ENCODE results near the gene PTPRN2.

DNA sequence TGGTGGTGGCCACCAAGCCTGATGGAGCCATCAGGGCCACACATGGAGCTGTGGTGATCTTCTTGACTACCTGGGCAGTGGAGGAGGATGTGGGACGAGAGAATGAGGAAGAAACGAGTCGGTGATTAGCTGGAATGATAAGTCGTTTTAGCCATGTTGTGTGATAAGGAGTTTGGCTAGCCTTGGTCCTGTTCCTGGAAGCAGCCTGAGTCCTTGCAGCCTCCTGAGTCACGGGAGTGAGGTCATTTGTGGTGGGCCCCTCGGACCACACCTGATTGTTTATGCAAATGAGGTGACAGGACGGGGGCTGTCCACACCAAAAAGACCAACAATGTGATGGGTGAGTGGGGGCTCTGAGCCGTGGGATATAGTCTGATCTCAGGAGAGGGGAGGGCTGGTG lies 554.4 kb downstream of the PTPRN2 start:
- TF ChIP-seq RAD51 (IDR thresholded peaks at IDR 0.05; ENCODE audit: borderline replicate concordance), result no peak
- TF ChIP-seq, protein P1, sequence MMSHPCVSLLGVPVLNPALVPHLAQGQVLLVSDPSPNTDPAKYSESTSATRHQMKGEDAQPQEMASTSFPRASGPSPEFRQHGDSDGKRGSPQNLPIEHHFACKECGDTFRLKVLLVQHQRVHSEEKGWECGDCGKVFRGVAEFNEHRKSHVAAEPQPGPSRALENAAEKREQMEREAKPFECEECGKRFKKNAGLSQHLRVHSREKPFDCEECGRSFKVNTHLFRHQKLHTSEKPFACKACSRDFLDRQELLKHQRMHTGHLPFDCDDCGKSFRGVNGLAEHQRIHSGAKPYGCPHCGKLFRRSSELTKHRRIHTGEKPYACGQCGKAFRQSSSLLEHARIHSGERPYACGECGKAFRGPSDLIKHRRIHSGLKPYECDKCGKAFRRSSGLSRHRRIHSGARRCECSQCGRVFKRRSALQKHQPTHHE (CRISPR knock-in tag; IDR thresholded peaks at IDR 0.05; ENCODE audit: borderline replicate concordance), result no peak
- no peak for TF ChIP-seq CEBPB (IDR thresholded peaks at IDR 0.05; ENCODE audit: borderline replicate concordance, low read depth, low read length)
- TF ChIP-seq, protein P2, sequence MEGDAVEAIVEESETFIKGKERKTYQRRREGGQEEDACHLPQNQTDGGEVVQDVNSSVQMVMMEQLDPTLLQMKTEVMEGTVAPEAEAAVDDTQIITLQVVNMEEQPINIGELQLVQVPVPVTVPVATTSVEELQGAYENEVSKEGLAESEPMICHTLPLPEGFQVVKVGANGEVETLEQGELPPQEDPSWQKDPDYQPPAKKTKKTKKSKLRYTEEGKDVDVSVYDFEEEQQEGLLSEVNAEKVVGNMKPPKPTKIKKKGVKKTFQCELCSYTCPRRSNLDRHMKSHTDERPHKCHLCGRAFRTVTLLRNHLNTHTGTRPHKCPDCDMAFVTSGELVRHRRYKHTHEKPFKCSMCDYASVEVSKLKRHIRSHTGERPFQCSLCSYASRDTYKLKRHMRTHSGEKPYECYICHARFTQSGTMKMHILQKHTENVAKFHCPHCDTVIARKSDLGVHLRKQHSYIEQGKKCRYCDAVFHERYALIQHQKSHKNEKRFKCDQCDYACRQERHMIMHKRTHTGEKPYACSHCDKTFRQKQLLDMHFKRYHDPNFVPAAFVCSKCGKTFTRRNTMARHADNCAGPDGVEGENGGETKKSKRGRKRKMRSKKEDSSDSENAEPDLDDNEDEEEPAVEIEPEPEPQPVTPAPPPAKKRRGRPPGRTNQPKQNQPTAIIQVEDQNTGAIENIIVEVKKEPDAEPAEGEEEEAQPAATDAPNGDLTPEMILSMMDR (CRISPR knock-in tag; IDR thresholded peaks at IDR 0.05), result no peak
- no peak for TF ChIP-seq ELF4 (CRISPR knock-in tag; IDR thresholded peaks at IDR 0.05; ENCODE audit: borderline replicate concordance)
- TF ChIP-seq, protein P3, sequence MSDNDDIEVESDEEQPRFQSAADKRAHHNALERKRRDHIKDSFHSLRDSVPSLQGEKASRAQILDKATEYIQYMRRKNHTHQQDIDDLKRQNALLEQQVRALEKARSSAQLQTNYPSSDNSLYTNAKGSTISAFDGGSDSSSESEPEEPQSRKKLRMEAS (IDR thresholded peaks at IDR 0.05), result no peak
- TF ChIP-seq SP1 (IDR thresholded peaks at IDR 0.05), result no peak
- no peak for TF ChIP-seq SP1 (CRISPR knock-in tag; IDR thresholded peaks at IDR 0.05)
- no peak for TF ChIP-seq SNRNP70 (IDR thresholded peaks at IDR 0.05; ENCODE audit: low read depth, low read length)
- TF ChIP-seq ZNF549 (CRISPR knock-in tag; IDR thresholded peaks at IDR 0.05), result no peak
- TF ChIP-seq RFXAP (CRISPR knock-in tag; IDR thresholded peaks at IDR 0.05; ENCODE audit: borderline replicate concordance), result no peak
- TF ChIP-seq, protein P4, sequence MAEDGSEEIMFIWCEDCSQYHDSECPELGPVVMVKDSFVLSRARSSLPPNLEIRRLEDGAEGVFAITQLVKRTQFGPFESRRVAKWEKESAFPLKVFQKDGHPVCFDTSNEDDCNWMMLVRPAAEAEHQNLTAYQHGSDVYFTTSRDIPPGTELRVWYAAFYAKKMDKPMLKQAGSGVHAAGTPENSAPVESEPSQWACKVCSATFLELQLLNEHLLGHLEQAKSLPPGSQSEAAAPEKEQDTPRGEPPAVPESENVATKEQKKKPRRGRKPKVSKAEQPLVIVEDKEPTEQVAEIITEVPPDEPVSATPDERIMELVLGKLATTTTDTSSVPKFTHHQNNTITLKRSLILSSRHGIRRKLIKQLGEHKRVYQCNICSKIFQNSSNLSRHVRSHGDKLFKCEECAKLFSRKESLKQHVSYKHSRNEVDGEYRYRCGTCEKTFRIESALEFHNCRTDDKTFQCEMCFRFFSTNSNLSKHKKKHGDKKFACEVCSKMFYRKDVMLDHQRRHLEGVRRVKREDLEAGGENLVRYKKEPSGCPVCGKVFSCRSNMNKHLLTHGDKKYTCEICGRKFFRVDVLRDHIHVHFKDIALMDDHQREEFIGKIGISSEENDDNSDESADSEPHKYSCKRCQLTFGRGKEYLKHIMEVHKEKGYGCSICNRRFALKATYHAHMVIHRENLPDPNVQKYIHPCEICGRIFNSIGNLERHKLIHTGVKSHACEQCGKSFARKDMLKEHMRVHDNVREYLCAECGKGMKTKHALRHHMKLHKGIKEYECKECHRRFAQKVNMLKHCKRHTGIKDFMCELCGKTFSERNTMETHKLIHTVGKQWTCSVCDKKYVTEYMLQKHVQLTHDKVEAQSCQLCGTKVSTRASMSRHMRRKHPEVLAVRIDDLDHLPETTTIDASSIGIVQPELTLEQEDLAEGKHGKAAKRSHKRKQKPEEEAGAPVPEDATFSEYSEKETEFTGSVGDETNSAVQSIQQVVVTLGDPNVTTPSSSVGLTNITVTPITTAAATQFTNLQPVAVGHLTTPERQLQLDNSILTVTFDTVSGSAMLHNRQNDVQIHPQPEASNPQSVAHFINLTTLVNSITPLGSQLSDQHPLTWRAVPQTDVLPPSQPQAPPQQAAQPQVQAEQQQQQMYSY (CRISPR knock-in tag; IDR thresholded peaks at IDR 0.05), result no peak
- no peak for TF ChIP-seq ZNF550 (CRISPR knock-in tag; IDR thresholded peaks at IDR 0.05; ENCODE audit: borderline replicate concordance)
